NOMO-1 treated with DMSO at 0.1 percent for 48 hours (cell line): ENCODE measurements around the gene PKD2.
"Not testable (repeated sequence)": the region's sequence is repeated elsewhere in the genome, so short reads cannot be mapped to it uniquely, and the experiment has no call there.

Experiments used
- DNase-seq: peaks from one replicate; lab custom pipeline; 2025; ENCODE audit not compliant: unreplicated experiment; lab: John Stamatoyannopoulos, UW

The PKD2 gene

GRCh38 chr4:88108747-88109122 is 101.3 kb downstream of the PKD2 start:
- DNase-seq, result no peak

GRCh38 chr4:88109123-88109881 is 101.9 kb downstream of the PKD2 start:
- no peak for DNase-seq

GRCh38 chr4:88110826-88111225 is 103.4 kb downstream of the PKD2 start:
- no peak for DNase-seq

GRCh38 chr4:88112856-88113255 is 105.4 kb downstream of the PKD2 start:
- no peak for DNase-seq

DNA sequence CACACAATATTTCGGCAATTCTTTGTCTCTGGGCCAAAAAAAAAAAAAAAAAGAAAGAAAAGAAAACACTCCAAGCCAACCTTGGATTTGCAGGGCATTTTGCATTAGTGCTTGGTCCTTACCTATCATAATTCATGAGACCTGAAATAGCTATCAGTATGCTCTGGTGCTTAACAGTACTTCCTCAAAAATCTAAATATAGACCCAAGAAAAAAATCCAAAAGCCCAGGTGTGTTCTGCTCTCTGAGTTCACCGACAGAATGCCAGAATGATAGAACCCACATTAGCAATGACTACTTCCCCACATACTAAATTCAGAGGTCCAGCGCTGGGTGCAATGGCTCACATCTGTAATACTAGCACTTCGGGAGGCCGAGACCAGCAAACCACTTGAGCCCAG is 108.2 kb downstream of the PKD2 start:
- no peak for DNase-seq

DNA sequence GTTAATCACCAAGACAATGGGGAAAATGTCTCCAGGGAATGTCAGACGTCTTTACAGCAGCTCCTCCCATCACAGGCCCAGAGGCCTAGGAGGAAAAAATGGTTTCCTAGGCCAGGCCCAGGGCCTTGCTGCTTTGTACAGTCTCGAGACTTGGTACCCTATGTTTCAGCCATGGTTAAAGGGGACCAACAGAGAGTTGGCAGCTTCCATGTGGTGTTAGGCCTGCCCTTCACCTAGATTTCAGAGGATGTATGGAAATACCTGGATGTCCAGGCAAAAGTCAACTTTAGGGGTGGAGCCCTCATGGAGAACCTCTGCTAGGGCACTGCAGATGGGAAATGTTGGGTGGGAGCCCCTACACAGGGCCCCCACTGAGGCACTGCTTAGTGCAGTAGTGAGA is 112.5 kb downstream of the PKD2 start:
- no peak for DNase-seq

DNA sequence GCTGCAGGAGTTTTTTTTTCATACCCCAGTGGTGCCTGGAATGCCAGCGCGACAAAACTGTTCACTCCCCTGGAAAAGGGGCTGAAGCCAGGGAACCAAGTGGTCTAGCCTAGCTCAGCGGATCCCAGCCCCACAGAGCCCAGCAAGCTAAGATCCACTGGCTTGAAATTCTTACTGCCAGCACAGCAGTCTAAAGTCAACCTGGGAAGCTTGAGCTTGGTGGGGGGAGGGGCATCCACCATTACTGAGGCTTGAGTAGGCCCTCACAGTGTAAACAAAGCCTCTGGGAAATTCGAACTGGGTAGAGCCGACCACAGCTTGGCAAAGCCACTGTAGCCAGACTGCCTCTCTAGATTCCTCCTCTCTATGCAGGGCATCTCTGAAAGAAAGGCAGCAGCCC is 114.8 kb downstream of the PKD2 start:
- not testable (repeated sequence) for DNase-seq
